ENCODE results near the gene HCN4.
A peak's percentile ranks its signal among the peaks of the same experiment; 100 is the strongest.

HCN4 gene

DNA sequence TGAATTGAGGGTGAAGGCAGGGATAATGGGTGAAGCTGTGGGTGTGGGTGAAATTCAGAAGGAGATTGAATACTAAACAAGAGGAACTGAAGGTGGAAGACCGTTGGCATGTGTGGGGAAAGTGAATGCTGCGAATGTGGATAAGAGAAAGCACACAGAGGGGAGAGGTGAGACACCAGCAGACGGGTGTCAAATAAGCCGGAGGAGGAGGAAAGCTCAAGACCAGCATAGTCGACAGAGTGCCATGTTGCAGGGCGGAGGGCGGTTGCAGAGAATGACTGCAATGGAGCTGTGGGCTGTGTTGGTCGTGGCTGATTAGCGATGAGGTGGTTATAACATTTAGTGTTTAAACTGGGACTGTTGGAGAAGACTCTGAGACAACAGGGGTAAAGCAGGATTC, 16.4 kb upstream of the HCN4 start:
- WGBS (ENCODE audit: extremely low coverage, insufficient coverage, low lambda C conversion rate): no CpG with 5 or more reads among the region's 9 CpGs
- Histone ChIP-seq H2BK15ac (replicated peaks; ENCODE audit: low read depth) (no peak overlapping the region), H3K18ac (ENCODE audit: low read length) (no peak overlapping the region)

GRCh38 chr15:73383310-73384189, 14.8 kb upstream of the HCN4 start:
- no peak overlapping the region for H3K56ac ChIP-seq (ENCODE audit: low read length)
- H4K8ac ChIP-seq (ENCODE audit: low read depth, low read length): no peak overlapping the region
- H2BK120ac ChIP-seq (ENCODE audit: low read depth, low read length): no peak overlapping the region
- H3K4me1 ChIP-seq (ENCODE audit: control insufficient read depth, low read depth, low read length): peaks cover 5% of the 10 kb centered on the region
- no peak overlapping the region for H3K27ac ChIP-seq (ENCODE audit: low read depth, low read length)
- H3K4me3 ChIP-seq (ENCODE audit: low read length): no peak overlapping the region
- H3K79me1 ChIP-seq (ENCODE audit: low read length): no peaks in the 10 kb centered on the region
- no peak for DNase-seq
- H3K27me3 ChIP-seq (ENCODE audit: insufficient read depth, low read length, poor library complexity): no peaks in the 10 kb centered on the region
- WGBS (ENCODE audit: extremely low coverage, insufficient coverage, low lambda C conversion rate): no CpG with 5 or more reads among the region's 9 CpGs
- H2BK5ac ChIP-seq (ENCODE audit: low read length): no peak overlapping the region
- no peak overlapping the region for H4K5ac ChIP-seq (ENCODE audit: low read length)
- no peak overlapping the region for H3K23ac ChIP-seq (ENCODE audit: low read length)
- H3K9ac ChIP-seq (ENCODE audit: low read length): no peak overlapping the region
- H3K18ac ChIP-seq (ENCODE audit: low read length): no peak overlapping the region
- H2BK15ac ChIP-seq (replicated peaks; ENCODE audit: low read depth): no peak overlapping the region
- no peak overlapping the region for H3K4me2 ChIP-seq (ENCODE audit: low read length)
- no peak overlapping the region for H3K4ac ChIP-seq (ENCODE audit: low read depth, low read length)
- no peaks in the 10 kb centered on the region for H3K36me3 ChIP-seq (ENCODE audit: control insufficient read depth, insufficient read depth, low read length)
- no peaks in the 10 kb centered on the region for H3K79me2 ChIP-seq (ENCODE audit: control insufficient read depth, insufficient read depth, low read length)
- H2AK5ac ChIP-seq (ENCODE audit: low read length): no peak overlapping the region

More for the DNA sequence above, 16.4 kb upstream of the HCN4 start:
- no peak for DNase-seq
- H2BK5ac ChIP-seq (ENCODE audit: low read length): no peak overlapping the region
- H4K5ac ChIP-seq (ENCODE audit: low read length): no peak overlapping the region
- no peaks in the 10 kb centered on the region for H3K27me3 ChIP-seq (ENCODE audit: insufficient read depth, low read length, poor library complexity)
- H2AK5ac ChIP-seq (ENCODE audit: low read length): no peak overlapping the region
- no peak overlapping the region for H3K4me2 ChIP-seq (ENCODE audit: low read length)
- no peaks in the 10 kb centered on the region for H3K36me3 ChIP-seq (ENCODE audit: control insufficient read depth, insufficient read depth, low read length)
- H3K4me1 ChIP-seq (ENCODE audit: control insufficient read depth, low read depth, low read length): peaks cover 15% of the 10 kb centered on the region
- H3K27ac ChIP-seq (ENCODE audit: low read depth, low read length): no peak overlapping the region
- no peak overlapping the region for H3K23ac ChIP-seq (ENCODE audit: low read length)
- no peak overlapping the region for H3K4ac ChIP-seq (ENCODE audit: low read depth, low read length)
- H3K79me1 ChIP-seq (ENCODE audit: low read length): no peaks in the 10 kb centered on the region
- H3K4me3 ChIP-seq (ENCODE audit: low read length): no peak overlapping the region
- no peak overlapping the region for H2BK120ac ChIP-seq (ENCODE audit: low read depth, low read length)
- H3K79me2 ChIP-seq (ENCODE audit: control insufficient read depth, insufficient read depth, low read length): no peaks in the 10 kb centered on the region
- H3K56ac ChIP-seq (ENCODE audit: low read length): no peak overlapping the region
- no peak overlapping the region for H4K8ac ChIP-seq (ENCODE audit: low read depth, low read length)
- no peak overlapping the region for H3K9ac ChIP-seq (ENCODE audit: low read length)

GRCh38 chr15:73382115-73382514, 13.4 kb upstream of the HCN4 start:
- H3K18ac ChIP-seq (ENCODE audit: low read length): no peak overlapping the region
- no peak overlapping the region for H3K23ac ChIP-seq (ENCODE audit: low read length)
- no peaks in the 10 kb centered on the region for H3K79me1 ChIP-seq (ENCODE audit: low read length)
- H3K4me3 ChIP-seq (ENCODE audit: low read length): no peak overlapping the region
- H3K27ac ChIP-seq (ENCODE audit: low read depth, low read length): no peak overlapping the region
- no peak overlapping the region for H2BK5ac ChIP-seq (ENCODE audit: low read length)
- no peaks in the 10 kb centered on the region for H3K36me3 ChIP-seq (ENCODE audit: control insufficient read depth, insufficient read depth, low read length)
- H2AK5ac ChIP-seq (ENCODE audit: low read length): no peak overlapping the region
- no CpG with 5 or more reads among the region's 7 CpGs for WGBS (ENCODE audit: extremely low coverage, insufficient coverage, low lambda C conversion rate)
- H3K4ac ChIP-seq (ENCODE audit: low read depth, low read length): no peak overlapping the region
- no peak overlapping the region for H2BK120ac ChIP-seq (ENCODE audit: low read depth, low read length)
- H2BK15ac ChIP-seq (replicated peaks; ENCODE audit: low read depth): no peak overlapping the region
- H3K79me2 ChIP-seq (ENCODE audit: control insufficient read depth, insufficient read depth, low read length): no peaks in the 10 kb centered on the region
- no peak overlapping the region for H4K5ac ChIP-seq (ENCODE audit: low read length)
- no peak overlapping the region for H3K4me2 ChIP-seq (ENCODE audit: low read length)
- H4K8ac ChIP-seq (ENCODE audit: low read depth, low read length): no peak overlapping the region
- peak; percentile 61 for DNase-seq
- H3K56ac ChIP-seq (ENCODE audit: low read length): no peak overlapping the region
- no peak overlapping the region for H3K9ac ChIP-seq (ENCODE audit: low read length)
- H3K27me3 ChIP-seq (ENCODE audit: insufficient read depth, low read length, poor library complexity): no peaks in the 10 kb centered on the region
- no peaks in the 10 kb centered on the region for H3K4me1 ChIP-seq (ENCODE audit: control insufficient read depth, low read depth, low read length)

- H3K36me3 ChIP-seq (ENCODE audit: control insufficient read depth, insufficient read depth, low read length): no peaks in the 10 kb centered on the region
- no peak overlapping the region for H4K5ac ChIP-seq (ENCODE audit: low read length)
- DNase-seq: no peak
- H3K9ac ChIP-seq (ENCODE audit: low read length): no peak overlapping the region
- H3K23ac ChIP-seq (ENCODE audit: low read length): no peak overlapping the region
- H3K18ac ChIP-seq (ENCODE audit: low read length): no peak overlapping the region
- no peaks in the 10 kb centered on the region for H3K27me3 ChIP-seq (ENCODE audit: insufficient read depth, low read length, poor library complexity)
- no peak overlapping the region for H2BK15ac ChIP-seq (replicated peaks; ENCODE audit: low read depth)
- H3K4me2 ChIP-seq (ENCODE audit: low read length): no peak overlapping the region
- H2AK5ac ChIP-seq (ENCODE audit: low read length): no peak overlapping the region
- no peak overlapping the region for H3K4ac ChIP-seq (ENCODE audit: low read depth, low read length)
- WGBS (ENCODE audit: extremely low coverage, insufficient coverage, low lambda C conversion rate): no CpG with 5 or more reads among the region's 2 CpGs
- no peak overlapping the region for H2BK5ac ChIP-seq (ENCODE audit: low read length)
- no peaks in the 10 kb centered on the region for H3K79me2 ChIP-seq (ENCODE audit: control insufficient read depth, insufficient read depth, low read length)
- H3K56ac ChIP-seq (ENCODE audit: low read length): no peak overlapping the region
- H3K4me3 ChIP-seq (ENCODE audit: low read length): no peak overlapping the region
- H3K27ac ChIP-seq (ENCODE audit: low read depth, low read length): no peak overlapping the region
- no peak overlapping the region for H2BK120ac ChIP-seq (ENCODE audit: low read depth, low read length)
- H4K8ac ChIP-seq (ENCODE audit: low read depth, low read length): no peak overlapping the region
- H3K4me1 ChIP-seq (ENCODE audit: control insufficient read depth, low read depth, low read length): peaks cover 2% of the 10 kb centered on the region
- H3K79me1 ChIP-seq (ENCODE audit: low read length): no peaks in the 10 kb centered on the region
Measured at GRCh38 chr15:73380661-73381060, 11.9 kb upstream of the HCN4 start.

DNA sequence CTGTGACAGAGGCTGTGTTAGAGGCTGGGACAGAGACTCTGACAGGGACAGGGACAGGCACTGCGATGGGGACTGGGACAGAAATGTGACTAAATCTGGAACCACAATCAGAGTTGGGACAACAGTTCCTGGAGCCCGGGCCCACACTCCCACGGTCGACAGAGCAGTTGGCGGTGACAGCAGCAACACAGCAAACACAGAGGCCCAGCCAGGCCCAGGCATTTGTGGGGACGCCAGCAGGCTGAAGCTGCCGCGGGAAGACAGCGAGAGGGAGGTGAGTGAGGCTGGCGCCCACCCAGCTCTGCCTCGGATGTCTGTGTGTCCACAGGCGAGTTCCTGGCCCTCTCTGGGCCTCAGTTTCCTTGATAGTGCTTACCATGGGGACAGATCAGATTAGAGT, 9.3 kb upstream of the HCN4 start:
- no peak overlapping the region for H2BK15ac ChIP-seq (replicated peaks; ENCODE audit: low read depth)
- no peak overlapping the region for H2AK5ac ChIP-seq (ENCODE audit: low read length)
- DNase-seq: no peak
- H3K79me1 ChIP-seq (ENCODE audit: low read length): no peaks in the 10 kb centered on the region
- no peaks in the 10 kb centered on the region for H3K79me2 ChIP-seq (ENCODE audit: control insufficient read depth, insufficient read depth, low read length)
- peaks cover 2% of the 10 kb centered on the region for H3K4me1 ChIP-seq (ENCODE audit: control insufficient read depth, low read depth, low read length)
- no peaks in the 10 kb centered on the region for H3K36me3 ChIP-seq (ENCODE audit: control insufficient read depth, insufficient read depth, low read length)
- H2BK120ac ChIP-seq (ENCODE audit: low read depth, low read length): no peak overlapping the region
- no peak overlapping the region for H3K56ac ChIP-seq (ENCODE audit: low read length)
- no peak overlapping the region for H3K4ac ChIP-seq (ENCODE audit: low read depth, low read length)
- no peak overlapping the region for H3K4me3 ChIP-seq (ENCODE audit: low read length)
- H2BK5ac ChIP-seq (ENCODE audit: low read length): no peak overlapping the region
- H4K5ac ChIP-seq (ENCODE audit: low read length): no peak overlapping the region
- no peak overlapping the region for H3K23ac ChIP-seq (ENCODE audit: low read length)
- H3K18ac ChIP-seq (ENCODE audit: low read length): no peak overlapping the region
- H3K9ac ChIP-seq (ENCODE audit: low read length): no peak overlapping the region
- H3K27ac ChIP-seq (ENCODE audit: low read depth, low read length): no peak overlapping the region
- H3K27me3 ChIP-seq (ENCODE audit: insufficient read depth, low read length, poor library complexity): no peaks in the 10 kb centered on the region
- no CpG with 5 or more reads among the region's 12 CpGs for WGBS (ENCODE audit: extremely low coverage, insufficient coverage, low lambda C conversion rate)
- H3K4me2 ChIP-seq (ENCODE audit: low read length): no peak overlapping the region
- H4K8ac ChIP-seq (ENCODE audit: low read depth, low read length): no peak overlapping the region

Data from mesendoderm (in vitro differentiated cells).